Lower lobe of right lung (tissue), 2 donors: ENCODE data around the gene ERCC6L2. TPM values are rescaled to one million over a fixed set of nuclear protein-coding genes. Genes with fewer than 3 reads are reported as not detected.

ENCODE experiments used
- ATAC-seq, 2 donors: fragments of 200-7000 bp; cut with Tn5 transposase; one replicate each; pipeline ENCODE4 v1.9.1; 2020 to 2022; ENCODE audit warnings: mild to moderate bottlenecking in 2 of 2, moderate library complexity in 2 of 2
- DNase-seq: peaks from one replicate; pipeline ENCODE4 v3.0.0-alpha.2; 2020
- H3K27ac ChIP-seq: fragments of 200-600 bp; one replicate; pipeline ENCODE4 v1.8.0; 2022
- H3K27me3 ChIP-seq: fragments of 200-600 bp; one replicate; pipeline ENCODE4 v1.8.0; 2022; ENCODE audit warnings: low read depth
- H3K36me3 ChIP-seq: fragments of 200-600 bp; one replicate; pipeline ENCODE4 v1.8.0; 2022; ENCODE audit warnings: mild to moderate bottlenecking
- H3K4me1 ChIP-seq: fragments of 200-600 bp; one replicate; pipeline ENCODE4 v1.8.0; 2022
- H3K4me3 ChIP-seq: fragments of 200-600 bp; one replicate; pipeline ENCODE4 v1.8.0; 2022; ENCODE audit warnings: mild to moderate bottlenecking
- H3K9me3 ChIP-seq: fragments of 200-600 bp; one replicate; pipeline ENCODE4 v1.8.0; 2022
- CTCF ChIP-seq: fragments of 200-600 bp; IDR thresholded peaks from one replicate; pipeline ENCODE4 v1.8.0; 2022; ENCODE audit warnings: antibody characterized with exemption, mild to moderate bottlenecking
- intact Hi-C: fragments of 100-400 bp; cut with DNase I; formaldehyde crosslinking; loops from one replicate; pipeline ENCODE4 v1.11.0; 2022
- total RNA-seq: library from RNA; stranded (reverse); fragmentation: NEBNext Ultra II Directional; extraction: Animal tissue kit (Norgen Biotek cat#: 25700); gene quantifications from one replicate; pipeline ENCODE4 v1.2.1, GENCODE V29; 2021
- donor health status: DM: no; HTN: yes; CAD: no; lungs with severe emphysema.

Gene ERCC6L2
- total RNA-seq, 1 donor from 2014 or later, result 42.8 TPM

- DNase-seq, result no peak
- H3K27ac ChIP-seq, result no peak overlapping the region
- no peak for TF ChIP-seq CTCF
- H3K9me3 ChIP-seq, result no peaks in the 10 kb centered on the region
- no peaks in the 10 kb centered on the region for H3K27me3 ChIP-seq
- H3K4me3 ChIP-seq, result no peak overlapping the region
- H3K36me3 ChIP-seq, result peaks cover 35% of the 10 kb centered on the region
- intact Hi-C loops, result no loop called here
- ATAC-seq, result no peak
- no peaks in the 10 kb centered on the region for H3K4me1 ChIP-seq
Measured at GRCh38 chr9:95974389-95974788, 98.9 kb downstream of the ERCC6L2 start.

GRCh38 chr9:95977371-95977770 is 101.9 kb downstream of the ERCC6L2 start:
- Histone ChIP-seq H3K9me3 (no peaks in the 10 kb centered on the region), H3K27me3 (no peaks in the 10 kb centered on the region), H3K36me3 (peaks cover 18% of the 10 kb centered on the region), H3K4me1 (no peaks in the 10 kb centered on the region), H3K27ac (no peak overlapping the region), H3K4me3 (no peak overlapping the region)
- intact Hi-C loops, result no loop called here
- DNase-seq (no peak), ATAC-seq (no peak)
- no peak for TF ChIP-seq CTCF

- H3K4me1 ChIP-seq, result no peaks in the 10 kb centered on the region
- no peaks in the 10 kb centered on the region for H3K9me3 ChIP-seq
- no peaks in the 10 kb centered on the region for H3K27me3 ChIP-seq
- peaks cover 11% of the 10 kb centered on the region for H3K36me3 ChIP-seq
- intact Hi-C loops, result no loop called here
- TF ChIP-seq CTCF, result no peak
- DNase-seq, result no peak
- H3K27ac ChIP-seq, result no peak overlapping the region
- ATAC-seq, result no peak
- no peak overlapping the region for H3K4me3 ChIP-seq
Measured at GRCh38 chr9:95978106-95978505, 102.6 kb downstream of the ERCC6L2 start.

- DNase-seq, result no peak
- intact Hi-C loops, result no loop called here
- no peak overlapping the region for H3K27ac ChIP-seq
Measured at GRCh38 chr9:95979446-95979845, 104.0 kb downstream of the ERCC6L2 start.

GRCh38 chr9:95980262-95981125 is 105.0 kb downstream of the ERCC6L2 start:
- no peak overlapping the region for H3K4me3 ChIP-seq
- DNase-seq (no peak), ATAC-seq (peak in 1 of 2 donors; percentile 28)
- H3K9me3 ChIP-seq, result no peaks in the 10 kb centered on the region
- H3K27me3 ChIP-seq, result no peaks in the 10 kb centered on the region
- no peak for TF ChIP-seq CTCF
- no peaks in the 10 kb centered on the region for H3K4me1 ChIP-seq
- peaks cover 4% of the 10 kb centered on the region for H3K36me3 ChIP-seq
- H3K27ac ChIP-seq, result no peak overlapping the region
- intact Hi-C loops, result no loop called here

More at GRCh38 chr9:95979446-95979845, 104.0 kb downstream of the ERCC6L2 start:
- no peaks in the 10 kb centered on the region for H3K27me3 ChIP-seq
- peaks cover 4% of the 10 kb centered on the region for H3K36me3 ChIP-seq
- no peaks in the 10 kb centered on the region for H3K4me1 ChIP-seq
- TF ChIP-seq CTCF, result no peak
- H3K9me3 ChIP-seq, result no peaks in the 10 kb centered on the region
- no peak overlapping the region for H3K4me3 ChIP-seq
- no peak for ATAC-seq
